NOMO-1 treated with DMSO at 0.1 percent for 48 hours (cell line): Measurements from ENCODE around the gene RAD17.
"Not testable (repeated sequence)": the region's sequence is repeated elsewhere in the genome, so short reads cannot be mapped to it uniquely, and the experiment has no call there.

Experiments
- DNase-seq: peaks from one replicate; lab custom pipeline; 2025; ENCODE audit not compliant: unreplicated experiment; lab: John Stamatoyannopoulos, UW

The RAD17 gene

DNA sequence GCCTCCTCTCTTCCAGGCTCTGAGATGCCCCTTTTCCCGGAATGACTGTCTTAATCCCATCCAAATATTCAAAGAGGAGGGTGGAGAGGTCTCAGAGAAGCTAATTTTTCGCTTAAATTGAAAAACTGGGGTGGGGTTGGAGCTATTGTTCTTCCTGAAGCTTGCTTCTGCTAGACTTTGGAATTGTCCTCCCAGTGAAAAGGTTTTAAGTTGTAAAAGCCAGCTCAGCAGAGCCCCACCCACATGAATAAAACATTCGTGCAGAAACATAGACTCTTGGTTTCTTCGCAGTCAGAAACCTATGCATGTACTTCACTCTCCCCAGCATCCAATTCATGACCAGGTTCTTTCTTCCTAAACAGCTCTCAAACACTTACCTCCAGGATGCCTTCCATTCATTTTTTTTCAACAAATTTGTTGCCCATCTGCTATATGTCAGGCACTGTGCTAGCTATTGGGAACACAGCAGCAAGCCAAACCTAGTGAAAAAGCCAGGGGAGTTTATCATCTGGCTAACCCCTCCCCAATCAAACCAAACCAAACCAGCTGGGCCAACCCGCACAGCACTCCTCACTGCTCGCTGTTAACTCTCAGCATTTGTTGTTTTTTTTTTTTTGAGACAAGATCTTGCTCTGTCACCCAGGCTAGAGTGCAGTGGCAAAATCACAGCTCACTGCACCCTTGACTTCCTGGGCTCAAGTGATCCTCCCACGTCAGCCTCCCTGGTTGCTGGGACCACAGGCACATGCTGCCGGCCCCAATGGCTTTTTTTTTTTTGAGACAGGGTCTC, 85.0 kb downstream of the RAD17 start:
- DNase-seq, result no peak

DNA sequence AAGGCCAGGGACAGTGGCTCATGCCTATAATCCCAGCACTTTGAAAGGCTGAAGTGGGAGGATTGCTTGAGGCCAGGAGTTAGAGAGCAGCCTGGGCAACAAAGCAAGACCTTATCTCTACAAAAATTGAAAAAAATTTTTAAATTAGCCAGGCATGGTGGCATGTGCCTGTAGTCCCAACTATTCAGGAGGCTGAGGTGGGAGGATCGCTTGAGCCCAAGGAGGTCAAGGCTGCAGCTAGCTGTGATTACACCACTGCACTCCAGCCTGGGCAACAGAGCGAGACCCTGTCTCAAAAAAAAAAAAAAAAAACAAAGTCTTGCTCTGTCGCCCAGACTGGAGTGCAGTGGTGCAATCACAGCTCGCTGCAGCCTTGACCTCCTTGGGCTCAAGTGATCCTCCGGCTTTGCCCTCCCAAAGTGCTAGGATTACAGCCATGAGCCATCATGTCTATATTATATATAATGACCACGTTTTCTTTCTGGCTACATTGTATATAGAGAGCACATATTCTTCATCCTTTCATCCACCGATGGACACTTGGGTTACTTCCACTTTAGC, 85.9 kb downstream of the RAD17 start:
- not testable (repeated sequence) for DNase-seq

DNA sequence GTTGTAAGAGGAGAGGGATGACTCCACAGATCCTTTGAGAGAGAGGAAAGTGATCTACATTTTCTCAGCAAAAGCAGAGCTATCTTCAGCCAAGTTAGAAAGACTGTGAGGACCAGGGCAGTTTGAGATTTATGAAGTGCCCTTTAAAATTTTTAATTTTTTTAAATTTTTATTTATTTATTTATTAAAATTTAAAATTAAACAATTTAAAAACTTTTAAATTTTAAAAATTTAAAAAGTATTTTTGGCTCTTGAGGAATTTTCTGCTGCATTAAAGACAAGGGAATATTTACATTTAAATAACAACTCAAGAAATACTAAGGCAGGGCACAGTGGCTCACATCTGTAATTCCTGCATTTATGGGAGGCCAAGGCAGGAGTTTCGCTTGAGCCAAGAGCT, 92.6 kb downstream of the RAD17 start:
- DNase-seq, result no peak
